GM21786 (cell line): ENCODE measurements around the gene DNMT3B.

Experiments
- ATAC-seq: cut with Tn5 transposase; IDR thresholded peaks from one replicate; pipeline ENCODE4 v1.9.1; 2021; ENCODE audit not compliant: unreplicated experiment

DNMT3B gene

GRCh38 chr20:32820698-32821377 lies 58.7 kb downstream of the DNMT3B start:
- no peak for ATAC-seq

DNA sequence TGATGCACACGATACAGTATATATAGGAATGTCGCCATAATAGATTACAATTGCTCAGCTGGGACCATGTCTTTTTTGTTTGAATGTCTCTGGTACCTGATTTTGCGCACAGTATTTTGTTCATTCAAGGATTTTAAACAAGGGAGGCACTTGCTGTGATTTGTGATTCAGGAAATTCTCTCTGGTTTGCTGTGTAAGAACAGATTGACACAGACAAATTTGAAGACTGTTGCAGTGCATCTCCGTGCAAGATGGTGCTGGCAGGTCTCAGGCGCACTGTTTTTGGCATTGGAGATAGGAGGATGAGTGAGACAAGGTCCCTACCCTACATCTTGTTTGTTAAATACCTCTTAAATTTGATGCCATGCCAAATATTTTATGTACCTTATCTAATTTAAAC lies 60.0 kb downstream of the DNMT3B start:
- no peak for ATAC-seq

DNA sequence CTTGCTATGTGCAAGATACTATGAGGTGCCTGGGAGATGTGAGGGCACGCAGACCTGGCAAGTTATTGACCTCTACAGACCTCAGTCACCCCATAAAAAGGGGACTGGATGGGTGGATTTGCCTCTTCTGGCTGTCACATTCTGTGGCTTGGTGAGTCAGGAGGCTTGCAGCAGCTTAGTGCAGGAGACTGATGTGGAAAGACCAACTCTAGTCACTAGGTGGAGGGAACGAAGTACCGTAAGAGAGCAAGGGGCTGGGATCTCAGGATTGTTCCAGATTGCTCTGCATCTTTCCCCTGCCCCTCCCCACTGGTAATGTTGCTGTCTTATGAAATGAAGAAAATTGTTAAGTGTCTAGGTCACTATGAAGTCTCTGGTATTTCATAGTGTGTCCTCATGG lies 60.9 kb downstream of the DNMT3B start:
- no peak for ATAC-seq

- ATAC-seq, result no peak
Observed at GRCh38 chr20:32823737-32824588, 61.8 kb downstream of the DNMT3B start.

DNA sequence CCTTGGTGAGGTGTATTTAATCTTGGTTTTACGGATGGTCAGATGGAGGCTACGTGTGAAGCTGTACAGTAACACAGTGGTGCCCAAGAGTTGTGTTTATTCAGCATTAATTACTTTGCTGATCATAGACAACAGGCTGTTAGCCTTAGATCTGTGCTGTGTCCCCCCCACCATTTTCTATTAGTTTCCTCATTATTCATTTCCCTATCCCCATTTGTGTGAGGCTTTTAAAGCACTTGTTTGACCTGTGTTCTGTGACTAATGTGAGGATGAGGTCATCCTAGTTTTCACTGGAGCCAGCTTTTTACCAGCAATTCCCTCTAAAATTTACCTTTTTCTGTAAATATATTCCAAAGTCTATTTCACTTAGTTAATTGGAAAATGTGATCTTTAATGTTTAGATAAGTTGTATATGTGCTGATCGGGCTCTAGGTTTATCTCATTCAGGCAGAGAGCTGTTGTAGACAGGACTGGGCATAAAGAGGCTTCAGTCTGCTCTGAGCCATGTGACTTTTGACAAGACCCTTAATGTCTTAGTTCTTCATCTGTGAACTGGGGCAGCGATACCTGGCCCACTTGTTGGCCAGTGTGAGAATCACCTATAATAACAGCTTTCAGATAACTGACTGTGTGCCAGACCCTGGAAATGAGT lies 66.0 kb downstream of the DNMT3B start:
- ATAC-seq, result no peak

GRCh38 chr20:32829311-32830005 lies 67.3 kb downstream of the DNMT3B start:
- ATAC-seq, result no peak

DNA sequence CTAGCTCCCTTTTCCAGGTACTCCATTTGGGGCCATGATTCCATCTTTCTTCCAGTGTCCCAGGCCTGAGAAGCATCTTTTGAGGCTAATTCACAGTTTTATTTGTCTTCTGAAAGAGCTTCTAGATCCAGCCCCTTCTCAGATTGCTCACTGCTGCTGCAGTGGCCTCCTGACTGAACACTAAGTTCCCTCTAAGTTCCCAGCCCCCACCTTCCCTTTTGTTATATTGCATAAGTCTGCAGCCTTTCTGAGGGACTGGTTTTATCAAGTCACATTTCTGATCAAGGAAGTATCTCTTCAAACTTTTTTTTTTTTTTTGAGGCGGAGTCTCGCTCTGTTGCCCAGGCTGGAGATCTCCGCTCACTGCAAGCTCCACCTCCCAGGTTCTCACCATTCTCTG lies 68.3 kb downstream of the DNMT3B start:
- ATAC-seq, result no peak

DNA sequence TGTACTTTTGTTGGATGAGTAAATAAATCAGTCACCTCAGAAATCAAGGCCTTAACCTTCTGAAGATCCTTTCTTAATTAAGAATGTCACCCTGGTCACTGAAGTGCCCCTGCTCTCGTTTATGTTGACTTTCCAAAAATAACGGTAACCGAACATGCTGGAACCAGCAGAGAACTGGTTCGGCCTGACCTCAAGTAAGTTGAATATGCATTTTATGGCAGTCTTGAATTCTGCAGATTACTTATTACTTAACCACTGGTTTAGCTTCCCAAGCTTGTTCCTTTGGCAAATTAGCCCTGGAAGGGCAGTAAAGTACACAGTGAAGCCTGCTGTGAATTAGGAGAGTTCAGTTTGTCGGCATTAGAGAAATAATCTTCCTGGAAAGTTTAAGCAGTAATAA lies 69.8 kb downstream of the DNMT3B start:
- ATAC-seq, result no peak

- no peak for ATAC-seq
Observed at GRCh38 chr20:32832664-32833063, 70.5 kb downstream of the DNMT3B start.

DNA sequence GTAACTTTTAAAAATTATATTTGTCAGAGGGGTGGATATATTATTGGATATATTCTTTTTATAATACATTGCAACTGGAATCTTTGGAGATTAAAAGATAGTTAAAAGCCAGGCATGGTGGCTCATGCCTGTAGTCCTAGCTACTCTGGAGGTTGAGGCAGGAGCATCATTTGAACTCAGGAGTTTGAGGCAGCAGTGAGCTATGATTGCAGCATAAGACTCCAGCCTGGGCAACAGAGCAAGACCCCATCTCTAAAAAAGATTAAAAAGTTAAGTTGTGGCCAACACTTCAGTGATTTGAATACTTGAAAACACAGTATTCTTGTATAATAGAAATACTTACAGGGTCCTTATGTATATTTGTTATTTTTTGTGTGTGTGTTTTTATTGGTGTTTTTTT lies 72.8 kb downstream of the DNMT3B start:
- no peak for ATAC-seq

DNA sequence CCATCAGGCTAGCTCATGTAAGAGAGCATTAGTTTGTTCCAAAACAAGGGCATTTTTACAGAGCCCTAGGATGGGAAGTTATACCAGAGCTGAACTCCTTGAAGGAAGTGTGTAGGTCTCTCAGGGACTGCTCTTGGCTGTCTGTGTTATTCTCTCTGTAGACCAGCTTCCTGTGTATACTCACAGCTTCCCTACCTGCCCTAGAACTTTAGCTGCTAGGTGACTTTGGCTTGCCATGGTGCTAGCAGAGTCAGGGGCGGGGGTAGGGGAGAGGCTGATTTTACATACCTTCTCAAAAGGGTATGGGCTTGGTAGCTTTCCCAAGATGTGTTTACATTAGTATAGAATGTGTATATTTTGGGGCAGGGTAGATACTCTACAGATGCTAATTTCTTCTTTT lies 75.0 kb downstream of the DNMT3B start:
- ATAC-seq, result no peak

- no peak for ATAC-seq
Observed at GRCh38 chr20:32839227-32839981, 77.2 kb downstream of the DNMT3B start.

DNA sequence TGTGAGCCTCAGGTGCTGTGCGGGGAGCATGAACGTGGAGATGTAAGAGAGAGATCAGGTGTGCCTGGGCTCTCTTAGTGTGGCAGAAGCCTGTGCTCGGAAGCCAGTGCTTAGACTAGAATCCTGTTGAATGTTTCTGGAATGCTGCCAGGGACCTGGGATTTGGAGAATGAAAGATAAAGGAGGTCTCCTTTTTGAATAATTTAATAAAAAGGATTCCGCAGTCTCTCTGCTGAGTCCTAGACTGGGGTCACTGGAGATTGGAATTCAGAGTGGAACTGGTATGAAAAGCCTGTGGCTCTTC lies 77.7 kb downstream of the DNMT3B start:
- no peak for ATAC-seq

- no peak for ATAC-seq
Observed at GRCh38 chr20:32841174-32841573, 79.0 kb downstream of the DNMT3B start.

DNA sequence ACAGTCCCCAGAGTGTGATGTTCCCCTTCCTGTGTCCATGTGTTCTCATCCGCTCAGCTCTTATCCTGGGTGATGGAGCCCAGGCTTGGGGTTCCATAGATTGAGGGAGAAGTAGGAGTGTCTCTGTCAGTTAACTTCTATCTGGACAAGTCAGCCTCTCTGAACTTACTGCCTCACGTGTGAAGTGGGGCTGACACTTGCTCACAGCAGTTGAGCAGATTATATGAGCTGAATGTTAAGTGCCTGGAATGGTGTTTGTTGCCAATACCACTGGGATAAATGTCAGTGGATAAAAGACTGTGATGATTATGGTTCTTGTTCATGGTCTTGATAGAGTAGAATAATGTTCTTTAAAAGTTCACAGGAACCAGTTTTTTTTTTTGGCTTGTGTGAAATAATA lies 79.4 kb downstream of the DNMT3B start:
- no peak for ATAC-seq

- ATAC-seq, result no peak
Observed at GRCh38 chr20:32842688-32843524, 80.7 kb downstream of the DNMT3B start.

GRCh38 chr20:32845786-32846185 lies 83.6 kb downstream of the DNMT3B start:
- ATAC-seq, result no peak

GRCh38 chr20:32846852-32847251 lies 84.7 kb downstream of the DNMT3B start:
- no peak for ATAC-seq

DNA sequence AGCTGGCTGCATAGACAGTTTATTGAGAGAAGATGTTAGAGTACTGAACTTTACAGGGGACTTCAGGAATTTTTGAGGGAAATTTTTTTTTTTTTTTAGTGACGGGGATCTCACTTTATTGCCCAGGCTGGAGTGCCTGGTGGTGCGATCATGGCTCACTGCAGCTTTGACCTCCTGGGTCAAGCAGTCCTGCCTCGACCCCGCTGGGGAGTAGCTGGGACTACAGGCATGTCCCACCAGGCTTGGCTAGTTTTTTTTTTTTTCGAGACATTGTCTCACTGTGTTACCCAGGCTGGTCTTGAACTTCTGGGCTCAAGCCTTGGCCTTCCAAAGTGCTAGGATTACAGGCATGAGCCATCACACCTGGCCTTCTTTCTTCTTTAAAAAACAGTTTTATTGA lies 85.8 kb downstream of the DNMT3B start:
- ATAC-seq, result no peak

- no peak for ATAC-seq
Observed at GRCh38 chr20:32848846-32849245, 86.7 kb downstream of the DNMT3B start.
